Mesodermal cell (in vitro differentiated cells): ENCODE measurements around the gene DOCK3.
"Not testable (repeated sequence)": the region's sequence is repeated elsewhere in the genome, so short reads cannot be mapped to it uniquely, and the experiment has no call there.

Experiments used
- H3K27ac ChIP-seq: 2 replicates; pipeline ENCODE4 v1.7.0; 2013; ENCODE audit warnings: mild to moderate bottlenecking, low read depth, low read length, moderate library complexity; ENCODE audit not compliant: severe bottlenecking
- H3K36me3 ChIP-seq: 2 replicates; pipeline ENCODE4 v1.7.1; 2013; ENCODE audit warnings: mild to moderate bottlenecking, low read length, moderate library complexity; ENCODE audit not compliant: control insufficient read depth, insufficient read depth
- H3K4me1 ChIP-seq: one replicate; pipeline ENCODE4 v1.7.1; 2013; ENCODE audit warnings: mild to moderate bottlenecking, low read length; ENCODE audit not compliant: insufficient read depth, control insufficient read depth, poor library complexity, severe bottlenecking
- H3K4me3 ChIP-seq: 2 replicates; pipeline ENCODE4 v1.7.0; 2013; ENCODE audit warnings: low read length, control low read depth, mild to moderate bottlenecking; ENCODE audit not compliant: insufficient read depth, poor library complexity, severe bottlenecking; ENCODE audit errors: extremely low read depth
- H3K9me3 ChIP-seq: 2 replicates; pipeline ENCODE4 v1.7.1; 2013; ENCODE audit warnings: mild to moderate bottlenecking, low read length, moderate library complexity; ENCODE audit not compliant: control insufficient read depth
- WGBS, 2 experiments: methylation state at CpG; one replicate each; pipeline ENCODE4 v1.1.5; 2013; ENCODE audit warnings: missing lambda C conversion rate in 2 of 2; ENCODE audit not compliant: insufficient coverage in 2 of 2; 5-methylcytosine and 5-hydroxymethylcytosine counted together

The DOCK3 gene

DNA sequence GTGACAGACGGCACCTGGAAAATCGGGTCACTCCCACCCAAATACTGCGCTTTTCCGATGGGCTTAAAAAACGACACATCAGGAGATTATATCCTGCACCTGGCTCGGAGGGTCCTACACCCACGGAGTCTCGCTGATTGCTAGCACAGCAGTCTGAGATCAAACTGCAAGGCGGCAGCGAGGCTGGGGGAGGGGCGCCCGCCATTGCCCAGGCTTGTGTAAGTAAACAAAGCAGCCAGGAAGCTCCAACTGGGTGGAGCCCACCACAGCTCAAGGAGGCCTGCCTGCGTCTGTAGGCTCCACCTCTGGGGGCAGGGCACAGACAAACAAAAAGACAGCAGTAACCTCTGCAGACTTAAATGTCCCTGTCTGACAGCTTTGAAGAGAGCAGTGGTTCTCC is 524.6 kb downstream of the DOCK3 start:
- not testable (repeated sequence) for H3K4me3 ChIP-seq, H3K36me3 ChIP-seq, H3K27ac ChIP-seq, H3K4me1 ChIP-seq, H3K9me3 ChIP-seq
- WGBS, 2 experiments, result 91 to 98% methylated on average over 4 to 10 of the region's 13 CpGs

GRCh38 chr3:51216291-51216690 is 541.6 kb downstream of the DOCK3 start:
- Histone ChIP-seq H3K27ac (no peak overlapping the region), H3K36me3 (no peaks in the 10 kb centered on the region), H3K4me1 (no peaks in the 10 kb centered on the region), H3K4me3 (no peak overlapping the region), H3K9me3 (no peaks in the 10 kb centered on the region)
- WGBS, 2 experiments, result 83 to 84% methylated on average over 1 to 2 of the region's 2 CpGs

- Histone ChIP-seq H3K4me3 (no peak overlapping the region), H3K27ac (no peak overlapping the region), H3K36me3 (no peaks in the 10 kb centered on the region), H3K4me1 (no peaks in the 10 kb centered on the region), H3K9me3 (no peaks in the 10 kb centered on the region)
- WGBS, 2 experiments, result 90 to 93% methylated on average over 1 to 2 of the region's 2 CpGs
These were observed 547.2 kb downstream of the DOCK3 start for GRCh38 chr3:51221959-51222358.

- H3K36me3 ChIP-seq, result no peaks in the 10 kb centered on the region
- no peak overlapping the region for H3K4me3 ChIP-seq
- 92 to 100% methylated on average over 1 of the region's 1 CpG for WGBS, 2 experiments
- no peaks in the 10 kb centered on the region for H3K9me3 ChIP-seq
- no peak overlapping the region for H3K27ac ChIP-seq
- no peaks in the 10 kb centered on the region for H3K4me1 ChIP-seq
These were observed 549.6 kb downstream of the DOCK3 start for GRCh38 chr3:51224283-51224682.

- H3K27ac ChIP-seq, result no peak overlapping the region
- H3K4me3 ChIP-seq, result no peak overlapping the region
- H3K36me3 ChIP-seq, result no peaks in the 10 kb centered on the region
- H3K9me3 ChIP-seq, result no peaks in the 10 kb centered on the region
- WGBS, 2 experiments, result no CpG with 5 or more reads among the region's 1 CpG
- no peaks in the 10 kb centered on the region for H3K4me1 ChIP-seq
These were observed 550.1 kb downstream of the DOCK3 start for GRCh38 chr3:51224843-51225242.

GRCh38 chr3:51242939-51243338 is 568.2 kb downstream of the DOCK3 start:
- Histone ChIP-seq H3K4me3 (no peak overlapping the region), H3K4me1 (no peaks in the 10 kb centered on the region), H3K36me3 (no peaks in the 10 kb centered on the region), H3K27ac (no peak overlapping the region), H3K9me3 (no peaks in the 10 kb centered on the region)
- 56 to 78% methylated on average over 3 of the region's 3 CpGs for WGBS, 2 experiments

DNA sequence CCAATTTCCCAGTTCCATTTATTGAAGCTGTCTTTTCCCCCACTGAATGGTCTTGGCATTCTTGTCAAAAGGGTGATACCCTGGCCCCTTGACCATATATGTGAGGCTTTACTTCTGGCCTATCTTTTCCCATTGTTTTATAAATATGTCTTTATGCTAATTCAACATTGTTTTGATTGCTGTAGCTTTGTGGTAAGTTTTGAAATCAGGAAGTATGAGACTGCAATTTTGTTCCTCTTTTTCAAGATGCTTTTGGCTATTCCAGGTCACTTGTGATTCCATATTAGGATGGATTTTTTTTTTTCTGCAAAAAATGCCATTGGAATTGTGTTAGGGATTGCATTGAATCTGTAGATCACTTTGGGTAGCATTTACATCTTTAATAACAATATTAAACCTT is 569.2 kb downstream of the DOCK3 start:
- Histone ChIP-seq H3K36me3 (no peaks in the 10 kb centered on the region), H3K27ac (no peak overlapping the region), H3K9me3 (no peaks in the 10 kb centered on the region), H3K4me1 (no peaks in the 10 kb centered on the region), H3K4me3 (no peak overlapping the region)

GRCh38 chr3:51245867-51246266 is 571.1 kb downstream of the DOCK3 start:
- Histone ChIP-seq H3K4me1 (no peaks in the 10 kb centered on the region), H3K27ac (no peak overlapping the region), H3K36me3 (no peaks in the 10 kb centered on the region), H3K9me3 (no peaks in the 10 kb centered on the region), H3K4me3 (no peak overlapping the region)
- WGBS, 2 experiments, result 53 to 90% methylated on average over 2 of the region's 2 CpGs

GRCh38 chr3:51257870-51258269 is 583.1 kb downstream of the DOCK3 start:
- no peaks in the 10 kb centered on the region for H3K9me3 ChIP-seq
- no peaks in the 10 kb centered on the region for H3K4me1 ChIP-seq
- H3K36me3 ChIP-seq, result no peaks in the 10 kb centered on the region
- H3K27ac ChIP-seq, result no peak overlapping the region
- no peak overlapping the region for H3K4me3 ChIP-seq
- WGBS, 2 experiments, result no CpG with 5 or more reads among the region's 1 CpG

DNA sequence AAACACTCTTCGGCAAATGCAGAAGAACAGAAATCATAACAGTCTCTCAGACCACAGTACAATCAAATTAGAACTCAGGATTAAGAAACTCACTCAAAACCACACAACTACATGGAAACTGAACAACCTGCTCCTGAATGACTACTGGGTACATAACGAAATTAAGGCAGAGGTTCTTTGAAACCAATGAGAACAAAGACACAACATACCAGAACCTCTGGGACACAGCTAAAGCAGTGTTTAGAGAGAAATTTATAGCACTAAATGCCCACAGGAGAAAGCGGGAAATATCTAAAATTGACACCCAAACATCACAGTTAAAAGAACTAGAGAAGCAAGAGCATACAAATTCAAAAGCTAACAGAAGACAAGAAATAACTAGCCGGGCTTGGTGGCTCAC is 589.4 kb downstream of the DOCK3 start:
- H3K4me3 ChIP-seq, H3K36me3 ChIP-seq, H3K4me1 ChIP-seq, H3K27ac ChIP-seq, H3K9me3 ChIP-seq: not testable (repeated sequence)
- 67% methylated on average over 2 of the region's 4 CpGs; no CpG with 5 or more reads in 1 of the 2 experiments for WGBS, 2 experiments

DNA sequence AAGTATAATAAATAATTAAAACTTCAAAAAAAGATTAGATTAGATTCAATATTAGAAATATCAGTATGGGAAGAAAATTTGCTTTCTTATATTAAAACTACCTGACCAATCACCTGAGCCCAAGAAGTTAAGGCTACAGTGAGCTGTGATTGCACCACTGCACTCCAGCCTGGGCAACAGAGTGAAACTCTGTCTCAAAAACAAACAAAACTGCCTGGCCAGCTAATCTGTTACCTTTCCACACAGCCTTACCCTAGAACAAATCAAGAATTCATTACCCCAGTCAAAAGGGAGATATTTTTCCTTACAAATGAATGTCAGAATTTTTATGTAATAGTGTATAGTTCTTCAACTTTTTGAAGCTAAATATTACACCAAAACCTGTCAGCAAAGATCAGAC is 593.4 kb downstream of the DOCK3 start:
- no peak overlapping the region for H3K4me3 ChIP-seq
- H3K4me1 ChIP-seq, result no peaks in the 10 kb centered on the region
- no peak overlapping the region for H3K27ac ChIP-seq

DNA sequence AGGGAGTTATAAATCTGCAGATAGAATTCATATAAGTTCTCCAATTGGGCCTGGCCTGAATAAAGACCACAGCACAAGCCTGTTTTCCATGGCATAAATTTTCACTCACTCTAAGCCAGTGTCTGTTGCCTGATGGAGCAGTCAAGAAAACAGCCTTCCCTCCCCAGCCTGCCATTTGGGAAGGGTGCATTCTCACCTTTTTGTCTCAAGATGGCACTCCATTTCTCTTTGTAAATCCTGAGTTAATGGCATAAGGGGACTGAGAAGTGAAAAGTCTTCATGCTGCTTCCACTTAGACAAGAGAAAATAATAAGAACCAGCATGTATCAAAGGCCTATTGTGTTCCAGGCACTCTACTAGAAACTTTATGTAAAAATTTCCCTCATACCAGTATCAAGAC is 594.7 kb downstream of the DOCK3 start:
- no peaks in the 10 kb centered on the region for H3K4me1 ChIP-seq
- H3K4me3 ChIP-seq, result no peak overlapping the region
- no peaks in the 10 kb centered on the region for H3K9me3 ChIP-seq
- no peak overlapping the region for H3K27ac ChIP-seq
- no peaks in the 10 kb centered on the region for H3K36me3 ChIP-seq

More for the DNA sequence above, 593.4 kb downstream of the DOCK3 start:
- Histone ChIP-seq H3K36me3 (no peaks in the 10 kb centered on the region), H3K9me3 (no peaks in the 10 kb centered on the region)
